Measurements from ENCODE around the gene KIF18B.
"Not testable (repeated sequence)": the region's sequence is repeated elsewhere in the genome, so short reads cannot be mapped to it uniquely, and the experiment has no call there.

The KIF18B gene

GRCh38 chr17:44969144-44969780, 21.7 kb upstream of the KIF18B start:
- no peak for DNase-seq

- DNase-seq: peak; percentile 88 to 89
Observed at GRCh38 chr17:44968225-44969143, 20.9 kb upstream of the KIF18B start, which contains the start of gene C1QL1. C1QL1 (minus strand) TSS chr17:44968303; CDS start chr17:44968048, 255 bp downstream.

DNA sequence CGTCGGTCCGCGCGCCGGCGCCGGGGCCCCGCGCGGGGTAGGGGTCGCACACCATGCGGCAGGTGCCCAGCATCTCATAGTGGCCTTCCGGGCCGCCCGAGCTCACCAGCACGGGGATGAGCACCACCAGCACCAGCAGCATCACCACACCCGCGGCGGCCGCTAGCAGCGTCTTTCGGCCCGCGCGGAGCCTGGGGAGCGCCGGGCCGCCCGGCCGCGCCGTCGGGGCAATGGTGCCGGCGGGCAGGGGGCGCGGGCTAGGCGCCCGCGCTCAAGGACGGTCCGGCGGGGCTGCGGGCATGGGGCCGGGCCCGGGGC, 20.3 kb upstream of the KIF18B start:
- DNase-seq: no peak

DNA sequence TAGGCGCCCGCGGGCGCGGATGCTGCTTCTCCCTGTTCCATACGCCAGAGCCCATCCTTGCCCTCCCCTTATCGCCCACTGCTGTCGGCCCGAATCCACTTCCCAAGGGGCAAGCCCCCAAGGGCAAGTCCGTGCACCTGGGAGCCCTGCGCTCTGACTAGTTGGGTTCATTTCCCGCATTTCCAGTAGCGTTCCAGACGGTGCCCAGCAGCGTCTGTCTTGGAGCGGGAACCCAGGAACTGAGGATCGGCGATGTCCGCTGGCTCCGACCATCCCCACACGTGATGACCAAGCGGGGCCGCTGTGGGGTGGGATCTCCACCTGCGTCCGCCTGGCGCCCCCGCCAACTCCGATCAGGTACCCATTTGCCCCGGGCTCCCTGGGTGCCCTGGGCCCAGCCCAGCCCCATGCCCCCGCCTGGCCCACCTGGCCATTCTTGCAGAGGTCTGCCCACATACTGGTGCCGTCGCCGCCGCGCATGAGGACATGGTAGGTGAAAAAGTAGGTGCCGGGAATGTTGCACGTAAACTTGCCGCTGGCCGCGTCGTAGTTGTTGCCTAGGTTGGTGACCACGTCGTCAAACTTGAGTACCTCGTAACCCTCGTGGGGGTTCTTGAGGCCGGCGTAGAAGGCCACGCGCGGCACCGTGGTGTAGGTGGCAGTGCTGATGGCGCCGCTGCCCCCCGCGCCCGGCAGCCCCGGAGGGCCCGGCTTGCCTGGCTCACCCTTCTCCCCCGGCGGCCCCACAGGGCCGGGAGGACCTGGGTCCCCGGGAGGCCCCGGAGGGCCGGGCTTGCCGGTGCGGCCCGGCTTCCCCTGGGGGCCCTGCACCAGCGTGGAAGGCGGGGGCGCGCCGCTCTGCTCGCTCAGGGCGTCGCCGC, 19.7 kb upstream of the KIF18B start:
- DNase-seq: no peak

GRCh38 chr17:44966348-44967025, 18.9 kb upstream of the KIF18B start:
- no peak for DNase-seq

DNA sequence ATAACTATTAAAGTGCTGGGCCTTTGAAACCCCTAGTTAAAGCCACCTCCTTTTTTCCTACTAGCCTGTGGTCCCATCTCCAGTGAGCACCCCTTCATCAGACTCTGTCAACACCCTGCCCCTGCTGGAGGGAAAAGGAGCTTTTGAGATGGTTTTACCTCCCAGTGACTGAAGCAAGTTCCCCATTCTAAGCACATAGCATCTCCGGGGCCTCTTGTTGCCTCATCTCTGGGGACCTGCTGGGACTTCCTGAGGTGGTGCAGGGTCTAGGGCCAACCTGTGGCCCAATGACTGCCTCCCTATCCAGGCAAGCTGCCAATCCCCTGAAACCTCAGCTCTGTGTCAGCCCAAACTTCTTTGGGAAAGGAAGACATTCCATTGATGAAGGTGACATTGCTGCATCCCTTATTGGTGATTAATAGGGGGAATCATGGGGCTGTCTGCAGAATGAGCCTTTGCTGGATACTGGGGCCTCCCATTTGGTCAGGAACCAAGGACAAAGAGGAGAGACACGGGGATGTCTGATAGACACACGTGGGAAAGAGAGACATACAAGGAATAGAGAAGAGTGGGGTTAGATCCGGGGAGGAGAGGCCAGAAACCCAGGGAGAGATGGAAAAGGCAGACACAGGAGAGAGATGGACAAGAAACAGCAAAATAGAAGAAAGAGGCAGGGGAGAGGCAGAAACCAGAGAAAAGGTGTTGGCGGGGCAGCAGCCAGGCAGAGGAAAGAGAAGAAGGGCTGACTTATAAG, 18.1 kb upstream of the KIF18B start:
- DNase-seq: no peak

GRCh38 chr17:44961921-44962350, 14.4 kb upstream of the KIF18B start:
- no peak for DNase-seq

DNA sequence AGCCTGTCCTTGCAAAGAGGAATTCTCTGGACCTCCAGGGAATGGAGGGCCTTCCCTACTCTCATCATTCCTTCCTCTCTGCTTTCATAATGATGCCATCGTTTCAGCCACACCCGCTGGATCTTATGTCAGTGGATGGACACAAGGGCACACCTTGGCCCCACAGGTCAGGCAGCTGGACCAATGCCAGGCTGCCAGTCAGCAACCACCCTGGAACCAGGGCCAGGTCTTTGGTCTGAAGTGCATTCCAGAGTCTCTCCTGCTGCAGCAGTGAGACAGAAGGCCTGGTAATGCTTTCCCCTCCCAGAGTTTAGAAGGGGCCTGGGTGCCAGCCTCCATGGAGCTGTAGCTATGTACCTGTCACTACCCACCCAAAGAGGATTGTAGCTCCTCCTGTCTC, 13.1 kb upstream of the KIF18B start:
- DNase-seq: no peak

GRCh38 chr17:44959821-44960531, 12.4 kb upstream of the KIF18B start:
- no peak for DNase-seq

DNA sequence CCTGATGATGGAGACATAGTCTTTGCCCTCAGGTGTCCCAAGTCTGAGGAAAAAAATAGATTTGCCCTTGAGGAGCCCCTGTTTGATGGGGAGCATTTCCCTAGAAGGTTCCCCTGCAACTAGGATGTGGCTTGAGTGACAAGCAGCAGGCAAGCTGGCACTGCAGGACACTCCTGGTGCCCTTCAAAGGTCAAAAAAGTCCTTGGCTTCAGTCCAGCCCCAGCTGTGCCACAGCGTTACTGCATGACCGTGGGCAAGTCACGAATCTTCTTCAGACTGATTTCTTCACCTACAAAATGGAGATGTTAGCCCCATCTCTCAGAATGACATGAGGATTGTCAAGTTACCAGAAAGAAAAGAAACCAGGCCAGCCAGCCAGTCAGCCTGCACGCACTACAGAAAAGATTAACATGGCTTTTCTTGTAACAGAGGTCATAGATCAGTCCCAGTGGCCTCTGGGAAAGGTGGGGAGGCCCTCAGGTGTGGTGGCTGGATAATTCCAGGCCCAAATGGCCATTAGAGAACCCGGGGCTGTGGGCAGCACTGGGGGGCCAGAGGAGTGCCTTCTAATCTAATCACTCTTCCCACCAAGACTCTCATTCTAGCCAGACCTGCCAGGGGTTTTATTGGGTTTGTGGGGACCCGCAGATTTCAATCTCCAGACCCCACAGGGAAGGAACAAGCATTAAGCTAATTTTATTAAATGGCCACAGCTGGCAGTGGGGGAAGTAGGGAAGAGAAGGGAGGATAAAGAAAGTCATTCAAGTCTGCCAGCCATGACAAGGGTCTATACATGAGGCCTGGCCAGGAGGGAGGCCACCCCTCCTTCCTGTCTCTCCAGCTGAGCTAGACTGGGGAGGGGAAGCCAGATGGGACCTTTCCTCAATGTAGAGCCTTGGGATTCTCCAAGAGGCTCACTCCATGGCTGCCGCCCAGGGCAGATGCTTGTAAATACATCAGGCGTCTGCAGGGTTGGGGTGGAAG, 9.7 kb upstream of the KIF18B start:
- no peak for DNase-seq

- DNase-seq: no peak
Observed at GRCh38 chr17:44955674-44956425, 8.3 kb upstream of the KIF18B start.

- DNase-seq: no peak
Observed at GRCh38 chr17:44952946-44953475, 5.4 kb upstream of the KIF18B start.

DNA sequence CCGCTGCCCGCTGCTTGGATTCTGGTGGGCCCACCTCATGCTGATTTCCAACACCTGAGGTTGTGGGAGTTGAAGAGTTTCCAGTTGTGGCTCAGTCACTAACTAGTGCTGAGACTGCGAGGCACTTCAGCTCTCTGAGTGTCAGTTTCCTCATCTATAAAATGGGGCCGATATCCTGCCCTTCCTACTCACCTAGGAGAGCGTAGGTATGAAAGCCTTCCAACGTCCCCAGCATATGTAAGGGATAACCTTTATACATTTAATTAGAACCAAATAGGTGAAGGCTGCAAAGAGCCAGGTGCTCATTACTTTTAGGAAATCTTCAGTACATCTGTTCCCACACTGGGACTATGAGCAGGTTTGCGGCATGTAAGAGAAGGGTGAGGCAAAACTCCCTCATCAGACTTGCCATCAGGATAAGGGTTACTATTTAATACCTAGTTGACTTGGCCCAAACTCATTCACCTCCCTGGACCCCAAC, 782 bp upstream of the KIF18B start:
- no peak for DNase-seq

GRCh38 chr17:44945652-44946051, 1.9 kb downstream of the KIF18B start:
- not testable (repeated sequence) for DNase-seq

GRCh38 chr17:44942456-44942855, 5.1 kb downstream of the KIF18B start:
- no peak for DNase-seq

DNA sequence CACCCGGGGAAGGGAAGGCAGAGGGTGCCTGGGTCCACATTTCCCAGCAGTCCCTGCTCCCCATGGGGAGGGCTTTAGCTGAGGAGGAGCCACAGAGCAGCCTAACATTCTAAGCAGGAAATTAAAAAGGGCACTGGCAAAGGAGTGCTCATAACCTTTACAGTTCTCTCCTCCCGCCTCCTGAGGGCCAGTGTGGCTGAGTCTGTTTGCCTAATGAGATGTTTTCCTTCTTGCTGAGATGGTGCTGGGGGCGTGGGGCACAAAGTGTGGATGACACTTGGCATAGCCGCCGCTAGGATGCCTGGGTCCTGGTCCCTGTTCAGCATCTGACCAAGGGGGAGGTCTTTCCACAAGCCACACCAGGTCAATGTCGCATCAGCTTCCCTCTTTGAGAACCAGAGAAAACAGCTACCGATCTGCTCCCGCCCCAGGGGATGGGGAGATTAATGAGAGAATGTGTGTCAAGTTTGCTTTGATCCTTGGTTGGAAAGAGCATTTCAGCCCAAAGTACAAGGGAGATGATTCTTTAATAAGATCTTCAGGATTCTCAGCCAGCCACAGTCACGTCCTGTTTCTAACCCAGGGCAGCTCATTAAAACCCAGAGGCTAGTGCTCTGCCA, 5.8 kb downstream of the KIF18B start:
- DNase-seq: no peak

DNA sequence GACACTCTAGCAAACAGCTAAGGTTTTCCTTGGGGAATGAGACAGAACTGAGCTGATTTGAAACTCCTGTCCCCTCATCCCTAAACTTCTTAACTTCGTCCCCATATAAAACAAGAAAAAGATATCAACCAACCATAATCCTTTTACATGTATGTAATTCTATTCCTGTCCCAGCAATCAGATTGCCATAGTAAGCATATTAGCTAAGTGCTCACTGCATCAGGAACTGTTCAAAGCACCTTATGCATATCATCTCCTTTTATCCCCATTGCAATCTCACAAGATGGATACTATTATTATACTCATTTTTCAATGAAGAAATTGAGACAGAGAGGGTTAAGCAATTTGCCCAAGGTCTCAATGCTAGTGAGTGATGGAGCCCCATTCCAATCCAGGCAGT, 6.8 kb downstream of the KIF18B start:
- no peak for DNase-seq

DNA sequence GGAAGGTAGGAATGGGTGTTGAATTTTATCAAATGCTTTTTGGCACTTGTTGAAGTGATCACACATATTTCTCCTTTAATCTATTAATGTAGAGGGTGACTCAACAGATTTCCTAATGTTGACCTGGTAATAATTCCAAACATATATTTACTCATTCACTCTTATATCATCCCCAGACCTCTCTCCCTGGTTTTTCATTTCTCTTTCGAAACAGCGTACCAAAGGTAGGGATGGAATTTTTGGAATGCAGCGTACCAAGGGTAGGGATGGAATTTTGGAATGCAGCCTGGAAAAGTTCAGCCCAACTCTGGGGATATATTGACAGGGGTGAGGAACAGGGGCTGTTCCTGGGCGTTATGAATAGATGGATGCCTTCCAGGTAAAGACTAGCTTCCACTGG, 7.3 kb downstream of the KIF18B start:
- DNase-seq: no peak

Measured in inflammatory macrophage (primary cell).